H1 (cell line): ENCODE results near the gene PALM3. TPM values are rescaled to one million over a fixed set of nuclear protein-coding genes. Genes with fewer than 3 reads are reported as not detected.

ENCODE experiments used
- CTCF ChIA-PET: fragments of 300-600 bp; sonication (Branson Sonifier 250); formaldehyde crosslinking; loops from one replicate; lab custom pipeline; 2021; ENCODE audit not compliant: partially characterized antibody; lab: Charles Lee
- POLR2A ChIA-PET: fragments of 300-600 bp; sonication (Branson Sonifier 250); formaldehyde crosslinking; loops from one replicate; lab custom pipeline; 2021; ENCODE audit warnings: inconsistent platforms; ENCODE audit not compliant: partially characterized antibody; lab: Charles Lee
- DNase-seq, 2 experiments: peaks; one replicate each; pipeline versions ENCODE4 v3.0.0 to v3.0.0-alpha.2; 2010 to 2022; ENCODE audit warnings: low spot score in 2 of 2, low read depth in 1 of 2, mixed read lengths in 1 of 2
- FAIRE-seq: peaks from 2 replicates; lab custom pipeline; 2011; peaks lifted over from hg19 to GRCh38; lab: Jason Lieb, UNC
- H2AFZ ChIP-seq: 2 replicates; pipeline ENCODE4 v1.8.1; 2012; ENCODE audit warnings: low read length, inconsistent platforms
- H2AK5ac ChIP-seq: 2 replicates; pipeline ENCODE4 v1.6.1; 2013; ENCODE audit warnings: low read depth, low read length
- H2BK120ac ChIP-seq: replicated peaks from 2 replicates; pipeline ENCODE3; 2013; ENCODE audit warnings: low read depth, low read length, inconsistent platforms
- H2BK12ac ChIP-seq: 2 replicates; pipeline ENCODE4 v1.6.1; 2013; ENCODE audit warnings: low read depth, low read length
- H2BK15ac ChIP-seq: 2 replicates; pipeline ENCODE4 v1.6.1; 2013; ENCODE audit warnings: low read length
- H2BK20ac ChIP-seq: 2 replicates; pipeline ENCODE4 v1.6.1; 2013; ENCODE audit warnings: low read length
- H2BK5ac ChIP-seq: 2 replicates; pipeline ENCODE4 v1.6.1; 2013; ENCODE audit warnings: low read depth, low read length
- H3K14ac ChIP-seq: 2 replicates; pipeline ENCODE4 v1.6.1; 2013; ENCODE audit warnings: inconsistent platforms; ENCODE audit not compliant: insufficient read length
- H3K18ac ChIP-seq: 2 replicates; pipeline ENCODE4 v1.6.1; 2013; ENCODE audit warnings: low read length; ENCODE audit errors: extremely low read depth
- H3K23ac ChIP-seq: 2 replicates; pipeline ENCODE4 v1.6.1; 2013; ENCODE audit warnings: inconsistent platforms; ENCODE audit not compliant: insufficient read length
- H3K23me2 ChIP-seq: 2 replicates; pipeline ENCODE4 v1.6.1; 2013; ENCODE audit warnings: low read depth, low read length
- H3K27ac ChIP-seq: 2 replicates; pipeline ENCODE4 v1.6.1; 2011; ENCODE audit warnings: low read depth, low read length, inconsistent platforms
- H3K27me3 ChIP-seq, 4 experiments: replicated peaks in 1 of 4; 1 replicate in 1 of 4; 2 replicates in 3 of 4; pipeline versions ENCODE4 v1.6.1 to v1.8.1; 2011 to 2013; ENCODE audit warnings: low read length in 3 of 4, mild to moderate bottlenecking in 3 of 4, inconsistent platforms in 2 of 4, mixed read lengths in 2 of 4, moderate library complexity in 1 of 4; ENCODE audit not compliant: control insufficient read depth in 3 of 4, insufficient read depth in 3 of 4; ENCODE audit errors: extremely low read depth in 1 of 4
- H3K36me3 ChIP-seq, 4 experiments: 2 replicates each; pipeline versions ENCODE4 v1.6.1 to v1.8.1; 2011 to 2013; ENCODE audit warnings: mild to moderate bottlenecking in 4 of 4, low read length in 3 of 4, moderate library complexity in 2 of 4, control low read depth in 1 of 4, inconsistent platforms in 1 of 4; ENCODE audit not compliant: insufficient read depth in 4 of 4, control insufficient read depth in 2 of 4
- H3K4ac ChIP-seq: replicated peaks from 2 replicates; pipeline ENCODE3; 2013; ENCODE audit warnings: low read length, low read depth, mixed read lengths, inconsistent platforms; ENCODE audit not compliant: insufficient read length
- H3K4me1 ChIP-seq, 4 experiments: replicated peaks in 1 of 4; 1 replicate in 1 of 4; 2 replicates in 3 of 4; pipeline versions ENCODE4 v1.6.1 to v1.8.1; 2011 to 2013; ENCODE audit warnings: low read length in 3 of 4, inconsistent platforms in 2 of 4, mixed read lengths in 1 of 4; ENCODE audit not compliant: insufficient read depth in 4 of 4, control insufficient read depth in 3 of 4
- H3K4me2 ChIP-seq, 2 experiments: 2 replicates each; pipeline versions ENCODE4 v1.6.1 to v1.8.1; 2011 to 2013; ENCODE audit warnings: low read depth in 2 of 2, low read length in 2 of 2, control low read depth in 1 of 2, inconsistent platforms in 1 of 2, mild to moderate bottlenecking in 1 of 2; ENCODE audit not compliant: insufficient read depth in 1 of 2
- H3K4me3 ChIP-seq, 4 experiments: fragments of 200-600, 300-600 bp in 1 of 4; sonication (generic), shearing (Covaris generic), sonication (Bioruptor Twin) in 1 of 4; 2 replicates each; pipeline versions ENCODE4 v1.5.1 to v1.8.1; 2011 to 2016; ENCODE audit warnings: low read length in 4 of 4, low read depth in 3 of 4, control low read depth in 2 of 4, inconsistent platforms in 2 of 4, mild to moderate bottlenecking in 2 of 4, mixed read lengths in 1 of 4, moderate library complexity in 1 of 4; ENCODE audit not compliant: insufficient read depth in 2 of 4; ENCODE audit errors: extremely low read depth in 1 of 4
- H3K56ac ChIP-seq: replicated peaks from 2 replicates; pipeline ENCODE3; 2013; ENCODE audit warnings: low read depth, mild to moderate bottlenecking, mixed read lengths, low read length, inconsistent platforms; ENCODE audit not compliant: insufficient read length
- H3K79me1 ChIP-seq: 2 replicates; pipeline ENCODE4 v1.6.1; 2013; ENCODE audit warnings: low read depth, low read length, control low read depth
- H3K79me2 ChIP-seq, 2 experiments: 2 replicates each; pipeline versions ENCODE4 v1.6.1 to v1.8.1; 2012 to 2013; ENCODE audit warnings: low read length in 2 of 2, mild to moderate bottlenecking in 2 of 2, inconsistent platforms in 1 of 2; ENCODE audit not compliant: insufficient read depth in 2 of 2, control insufficient read depth in 1 of 2
- H3K9ac ChIP-seq, 4 experiments: replicated peaks in 1 of 4; 1 replicate in 1 of 4; 2 replicates in 3 of 4; pipeline versions ENCODE4 v1.6.1 to v1.8.1; 2011 to 2013; ENCODE audit warnings: low read depth in 3 of 4, low read length in 3 of 4, control low read depth in 2 of 4, mild to moderate bottlenecking in 2 of 4, moderate library complexity in 2 of 4, inconsistent platforms in 1 of 4; ENCODE audit errors: extremely low read depth in 1 of 4
- H3K9me3 ChIP-seq, 2 experiments: 2 replicates each; pipeline versions ENCODE4 v1.6.1 to v1.8.1; 2012 to 2013; ENCODE audit warnings: mild to moderate bottlenecking in 2 of 2, moderate library complexity in 2 of 2, control low read depth in 1 of 2, inconsistent platforms in 1 of 2, low read depth in 1 of 2, low read length in 1 of 2, mixed read lengths in 1 of 2; ENCODE audit not compliant: insufficient read depth in 2 of 2
- H4K20me1 ChIP-seq, 2 experiments: replicated peaks in 1 of 2; 2 replicates each; pipeline versions ENCODE3 to v1.8.1; 2011 to 2013; ENCODE audit warnings: inconsistent platforms in 2 of 2, low read length in 2 of 2, mild to moderate bottlenecking in 1 of 2; ENCODE audit not compliant: insufficient read depth in 2 of 2, control insufficient read depth in 1 of 2
- H4K5ac ChIP-seq: 2 replicates; pipeline ENCODE4 v1.6.1; 2013; ENCODE audit warnings: low read length, low read depth, mixed read lengths, inconsistent platforms; ENCODE audit not compliant: insufficient read length
- H4K8ac ChIP-seq: 2 replicates; pipeline ENCODE4 v1.8.0; 2013; ENCODE audit warnings: mild to moderate bottlenecking, moderate library complexity, low read length, inconsistent platforms; ENCODE audit not compliant: insufficient read depth; ENCODE audit errors: extremely low read depth
- H4K91ac ChIP-seq: replicated peaks from 2 replicates; pipeline ENCODE3; 2013; ENCODE audit warnings: low read length, mixed read lengths, inconsistent platforms; ENCODE audit not compliant: insufficient read length
- BRCA1 ChIP-seq: IDR thresholded peaks from 2 replicates; pipeline ENCODE4 v1.6.1; 2012; ENCODE audit warnings: low read depth, low read length, improper control_type of control experiment
- CBX5 ChIP-seq: fragments of 300-800, 300-1000 bp; sonication (generic); IDR thresholded peaks from 2 replicates; pipeline ENCODE4 v1.7.1; 2016; ENCODE audit warnings: antibody characterized with exemption, low read length, low read depth
- CTCF ChIP-seq, 3 experiments: IDR thresholded peaks; 1 replicate in 2 of 3; 2 replicates in 1 of 3; pipeline versions ENCODE4 v1.5.1 to v1.6.1; 2011; ENCODE audit warnings: low read length in 3 of 3, mild to moderate bottlenecking in 3 of 3, inconsistent platforms in 2 of 3, low read depth in 1 of 3, moderate library complexity in 1 of 3; ENCODE audit not compliant: insufficient read depth in 1 of 3; ENCODE audit errors: control extremely low read depth in 1 of 3
- GTF2F1 ChIP-seq: IDR thresholded peaks from 2 replicates; pipeline ENCODE4 v1.6.1; 2012; ENCODE audit warnings: low read depth, low read length, improper control_type of control experiment, borderline replicate concordance
- WGBS, 2 experiments: shearing (Covaris generic) in 1 of 2; methylation state at CpG; one replicate each; pipeline versions ENCODE4 v1.1.6 to v1.1.7; 2013 to 2015; ENCODE audit warnings: low lambda C conversion rate in 2 of 2, mixed read lengths in 2 of 2, inconsistent platforms in 1 of 2, low coverage in 1 of 2, missing lambda C conversion rate in 1 of 2; ENCODE audit not compliant: insufficient replicate concordance in 2 of 2, insufficient coverage in 1 of 2, insufficient read length in 1 of 2; ENCODE audit errors: extremely low coverage in 1 of 2, missing lambda C conversion rate in 1 of 2; 5-methylcytosine and 5-hydroxymethylcytosine counted together
- polyA plus RNA-seq, 7 experiments: library from polyadenylated mRNA; depleted of rRNA in 3 of 7; stranded (reverse) in 5 of 7; unstranded in 2 of 7; fragments of >200 nt in 5 of 7; fragments of 200-250 nt in 2 of 7; gene quantifications; 1 replicate in 5 of 7; 2 replicates in 1 of 7; 4 replicates in 1 of 7; pipeline versions ENCODE4 v1.2.1 to v1.2.3, GENCODE V29; 2011 to 2013; ENCODE audit warnings: missing spikeins in 2 of 7, mixed read lengths in 2 of 7
- total RNA-seq: library from RNA; stranded (reverse); fragmentation: NEBNext Ultra II Directional; extraction: Animal tissue kit (Norgen Biotek cat#: 25700); gene quantifications from 2 replicates; pipeline ENCODE4 v1.2.1, GENCODE V29; 2021

Gene PALM3
- total and polyA plus RNA-seq, 2 of the 8 experiments (the other 6 are each of a cell fraction or from before 2014, with no cell fraction given): 5.8 to 31.3 TPM

GRCh38 chr19:14106840-14107239, 45.0 kb upstream of the PALM3 start:
- H3K79me2 ChIP-seq: no peaks in the 10 kb centered on the region
- no peak overlapping the region for H3K27ac ChIP-seq
- ChIA-PET POLR2A (interaction anchor here (0.7 to 2.2 kb wide), 3 partner anchors 9 to 143 kb away, joined by 3 to 4 read pairs (median 3); no protein-coding TSS in a partner anchor), CTCF (interaction anchor here (1.0 to 11.3 kb wide), 3 partner anchors 10 to 41 kb away, joined by 3 to 105 read pairs (median 4); no protein-coding TSS in a partner anchor)
- no peaks in the 10 kb centered on the region for H3K23me2 ChIP-seq
- H3K4me2 ChIP-seq: no peak overlapping the region
- H3K23ac ChIP-seq: no peak overlapping the region
- H3K36me3 ChIP-seq: no peaks in the 10 kb centered on the region
- no peak overlapping the region for H3K9ac ChIP-seq
- TF ChIP-seq CBX5: no peak
- no peak for TF ChIP-seq BRCA1
- no peak for TF ChIP-seq GTF2F1
- peak in 1 of 3 experiments; percentile 4; a peak in 1 of 4 replicates for TF ChIP-seq CTCF (IDR thresholded peaks at IDR 0.05; ENCODE audit: control extremely low read depth in 1 of 3, insufficient read depth in 1 of 3, low read depth in 1 of 3, low read length in 3 of 3)
- H3K79me1 ChIP-seq: peaks cover 4% of the 10 kb centered on the region; the same call in 1 of the 2 replicates
- FAIRE-seq (no peak), DNase-seq (no peak)
- no peak overlapping the region for H3K4ac ChIP-seq
- H4K20me1 ChIP-seq: peaks cover 2 to 3% of the 10 kb centered on the region in 2 experiments
- no peak overlapping the region for H3K56ac ChIP-seq
- no peak overlapping the region for H2BK20ac ChIP-seq
- no peak overlapping the region for H2AK5ac ChIP-seq
- no peak overlapping the region for H3K18ac ChIP-seq
- no peak overlapping the region for H2BK15ac ChIP-seq
- no peak overlapping the region for H3K14ac ChIP-seq
- H3K4me1 ChIP-seq: peaks cover 0 to 2% (median under 1%) of the 10 kb centered on the region in 4 experiments; a peak in 3 of 7 replicates
- H4K91ac ChIP-seq: no peak overlapping the region
- WGBS, 2 experiments: 95% methylated on average over 8 of the region's 16 CpGs; no CpG with 5 or more reads in 1 of the 2 experiments
- no peak overlapping the region for H2BK5ac ChIP-seq
- H2BK12ac ChIP-seq: no peak overlapping the region
- H4K5ac ChIP-seq: no peak overlapping the region
- H3K27me3 ChIP-seq: no peaks in the 10 kb centered on the region
- H2BK120ac ChIP-seq: no peak overlapping the region
- no peak overlapping the region for H4K8ac ChIP-seq
- H3K9me3 ChIP-seq: no peaks in the 10 kb centered on the region
- no peak overlapping the region for H2AFZ ChIP-seq
- no peak overlapping the region for H3K4me3 ChIP-seq
